ENCODE data around the gene ADAM12. TPM values are rescaled to one million over a fixed set of nuclear protein-coding genes. Genes with fewer than 3 reads are reported as not detected.

ADAM12 gene
- total RNA-seq, 2 experiments from 2014 or later = 1.2 to 1.7 TPM

- H3K27ac Mint-ChIP-seq = no peak overlapping the region
- ChIA-PET POLR2A (no interaction called here), CTCF (no interaction called here)
- H3K4me3 Mint-ChIP-seq = no peak overlapping the region
- H3K36me3 Mint-ChIP-seq (ENCODE audit: low read depth) = no peaks in the 10 kb centered on the region
- H3K27me3 Mint-ChIP-seq = no peaks in the 10 kb centered on the region
- intact Hi-C loops (cut with DNase I, micrococcal nuclease) = no loop called here
- ATAC-seq (no peak), DNase-seq (no peak)
- no peaks in the 10 kb centered on the region for H3K4me1 Mint-ChIP-seq
- H3K9me3 Mint-ChIP-seq (ENCODE audit: low read depth) = no peaks in the 10 kb centered on the region
Measured at GRCh38 chr10:126332576-126332975, 55.7 kb downstream of the ADAM12 start.

GRCh38 chr10:126331101-126331500 lies 57.2 kb downstream of the ADAM12 start:
- ChIA-PET POLR2A (no interaction called here), CTCF (no interaction called here)
- Mint-ChIP-seq H3K36me3 (ENCODE audit: low read depth) (no peaks in the 10 kb centered on the region), H3K4me1 (no peaks in the 10 kb centered on the region), H3K9me3 (ENCODE audit: low read depth) (no peaks in the 10 kb centered on the region), H3K27ac (no peak overlapping the region), H3K4me3 (no peak overlapping the region), H3K27me3 (no peaks in the 10 kb centered on the region)
- DNase-seq = no peak
- no peak for ATAC-seq
- intact Hi-C loops (cut with DNase I, micrococcal nuclease) = no loop called here

GRCh38 chr10:126324826-126325225 lies 63.5 kb downstream of the ADAM12 start:
- POLR2A ChIA-PET = no interaction called here
- Mint-ChIP-seq H3K4me1 (no peaks in the 10 kb centered on the region), H3K9me3 (ENCODE audit: low read depth) (no peaks in the 10 kb centered on the region), H3K27ac (no peak overlapping the region), H3K36me3 (ENCODE audit: low read depth) (no peaks in the 10 kb centered on the region), H3K4me3 (no peak overlapping the region), H3K27me3 (peaks cover 2% of the 10 kb centered on the region)
- intact Hi-C loops (cut with DNase I, micrococcal nuclease) = no loop called here
- CTCF ChIA-PET = no interaction called here
- ATAC-seq (no peak), DNase-seq (no peak)

GRCh38 chr10:126321440-126321839 lies 66.8 kb downstream of the ADAM12 start:
- no peak for ATAC-seq
- Mint-ChIP-seq H3K4me1 (no peaks in the 10 kb centered on the region), H3K4me3 (no peak overlapping the region), H3K36me3 (ENCODE audit: low read depth) (no peaks in the 10 kb centered on the region), H3K27me3 (peaks cover 2% of the 10 kb centered on the region), H3K27ac (no peak overlapping the region), H3K9me3 (ENCODE audit: low read depth) (no peaks in the 10 kb centered on the region)
- ChIA-PET CTCF (no interaction called here), POLR2A (no interaction called here)
- DNase-seq = no peak
- intact Hi-C loops (cut with DNase I, micrococcal nuclease) = no loop called here

GRCh38 chr10:126317751-126318150 lies 70.5 kb downstream of the ADAM12 start:
- H3K36me3 Mint-ChIP-seq (ENCODE audit: low read depth) = no peaks in the 10 kb centered on the region
- no peaks in the 10 kb centered on the region for H3K27me3 Mint-ChIP-seq
- H3K27ac Mint-ChIP-seq = no peak overlapping the region
- POLR2A ChIA-PET = no interaction called here
- no peak overlapping the region for H3K4me3 Mint-ChIP-seq
- intact Hi-C loops (cut with DNase I, micrococcal nuclease) = no loop called here
- no peak for ATAC-seq
- no peaks in the 10 kb centered on the region for H3K4me1 Mint-ChIP-seq
- no peaks in the 10 kb centered on the region for H3K9me3 Mint-ChIP-seq (ENCODE audit: low read depth)
- CTCF ChIA-PET = no interaction called here
- DNase-seq = no peak

- intact Hi-C loops (cut with DNase I, micrococcal nuclease) = no loop called here
- Mint-ChIP-seq H3K27me3 (no peaks in the 10 kb centered on the region), H3K4me1 (no peaks in the 10 kb centered on the region), H3K27ac (no peak overlapping the region), H3K9me3 (ENCODE audit: low read depth) (no peaks in the 10 kb centered on the region), H3K4me3 (no peak overlapping the region), H3K36me3 (ENCODE audit: low read depth) (no peaks in the 10 kb centered on the region)
- ChIA-PET CTCF (interaction anchor here (0.7 kb wide), 1 partner anchor 124 kb away, joined by 3 read pairs; no protein-coding TSS in a partner anchor), POLR2A (no interaction called here)
- ATAC-seq = no peak
- no peak for DNase-seq
Measured at GRCh38 chr10:126315494-126316177, 72.6 kb downstream of the ADAM12 start.

- no peak for ATAC-seq
- CTCF ChIA-PET = interaction anchor here (0.7 kb wide), 1 partner anchor 125 kb away, joined by 3 read pairs; no protein-coding TSS in a partner anchor
- POLR2A ChIA-PET = no interaction called here
- Mint-ChIP-seq H3K4me3 (no peak overlapping the region), H3K4me1 (no peaks in the 10 kb centered on the region), H3K9me3 (ENCODE audit: low read depth) (no peaks in the 10 kb centered on the region), H3K36me3 (ENCODE audit: low read depth) (no peaks in the 10 kb centered on the region), H3K27me3 (no peaks in the 10 kb centered on the region), H3K27ac (no peak overlapping the region)
- DNase-seq = no peak
- intact Hi-C loops (cut with DNase I, micrococcal nuclease) = no loop called here
Measured at GRCh38 chr10:126314863-126315493, 73.3 kb downstream of the ADAM12 start.

- Mint-ChIP-seq H3K27ac (no peak overlapping the region), H3K4me3 (no peak overlapping the region), H3K4me1 (no peaks in the 10 kb centered on the region), H3K27me3 (peaks cover 3% of the 10 kb centered on the region), H3K36me3 (ENCODE audit: low read depth) (no peaks in the 10 kb centered on the region), H3K9me3 (ENCODE audit: low read depth) (no peaks in the 10 kb centered on the region)
- intact Hi-C loops (cut with DNase I, micrococcal nuclease) = no loop called here
- CTCF ChIA-PET = interaction anchor here (0.6 kb wide), 1 partner anchor 212 kb away, joined by 3 read pairs; no protein-coding TSS in a partner anchor
- POLR2A ChIA-PET = no interaction called here
- DNase-seq = no peak
- ATAC-seq = no peak
Measured at GRCh38 chr10:126312167-126312566, 76.1 kb downstream of the ADAM12 start.

- DNase-seq = no peak
- Mint-ChIP-seq H3K27ac (no peak overlapping the region), H3K4me1 (no peaks in the 10 kb centered on the region), H3K4me3 (no peak overlapping the region), H3K9me3 (ENCODE audit: low read depth) (peaks cover 2% of the 10 kb centered on the region), H3K36me3 (ENCODE audit: low read depth) (no peaks in the 10 kb centered on the region), H3K27me3 (peaks cover 3% of the 10 kb centered on the region)
- no peak for ATAC-seq
- ChIA-PET POLR2A (interaction anchor here (0.7 kb wide), 1 partner anchor 450 kb away, joined by 4 read pairs; no protein-coding TSS in a partner anchor), CTCF (no interaction called here)
- intact Hi-C loops (cut with DNase I, micrococcal nuclease) = no loop called here
Measured at GRCh38 chr10:126309228-126309883, 78.9 kb downstream of the ADAM12 start.

- H3K9me3 Mint-ChIP-seq (ENCODE audit: low read depth) = peaks cover 2% of the 10 kb centered on the region
- intact Hi-C loops (cut with DNase I, micrococcal nuclease) = no loop called here
- H3K36me3 Mint-ChIP-seq (ENCODE audit: low read depth) = no peaks in the 10 kb centered on the region
- no peaks in the 10 kb centered on the region for H3K4me1 Mint-ChIP-seq
- CTCF ChIA-PET = no interaction called here
- ATAC-seq (no peak), DNase-seq (no peak)
- H3K4me3 Mint-ChIP-seq = no peak overlapping the region
- POLR2A ChIA-PET = no interaction called here
- H3K27ac Mint-ChIP-seq = no peak overlapping the region
- H3K27me3 Mint-ChIP-seq = no peaks in the 10 kb centered on the region
Measured at GRCh38 chr10:126302826-126303665, 85.2 kb downstream of the ADAM12 start.

- no peak for DNase-seq
- ATAC-seq = no peak
- ChIA-PET POLR2A (no interaction called here), CTCF (no interaction called here)
- H3K27ac Mint-ChIP-seq = no peak overlapping the region
- H3K4me1 Mint-ChIP-seq = no peaks in the 10 kb centered on the region
- intact Hi-C loops (cut with DNase I, micrococcal nuclease) = no loop called here
- H3K9me3 Mint-ChIP-seq (ENCODE audit: low read depth) = peaks cover 2% of the 10 kb centered on the region
- H3K36me3 Mint-ChIP-seq (ENCODE audit: low read depth) = no peaks in the 10 kb centered on the region
- no peak overlapping the region for H3K4me3 Mint-ChIP-seq
- H3K27me3 Mint-ChIP-seq = no peaks in the 10 kb centered on the region
Measured at GRCh38 chr10:126302476-126302756, 85.9 kb downstream of the ADAM12 start.

All from activated CD4-positive, alpha-beta T cell treated with anti-CD3 and anti-CD28 coated beads for 36 hours (primary cell).